GM21447 (cell line): ENCODE measurements around the gene ZFYVE21.
A peak's percentile ranks its signal among the peaks of the same experiment; 100 is the strongest.

Source experiments
- ATAC-seq: cut with Tn5 transposase; IDR thresholded peaks from one replicate; pipeline ENCODE4 v1.9.1; 2021; ENCODE audit not compliant: unreplicated experiment

The ZFYVE21 gene

DNA sequence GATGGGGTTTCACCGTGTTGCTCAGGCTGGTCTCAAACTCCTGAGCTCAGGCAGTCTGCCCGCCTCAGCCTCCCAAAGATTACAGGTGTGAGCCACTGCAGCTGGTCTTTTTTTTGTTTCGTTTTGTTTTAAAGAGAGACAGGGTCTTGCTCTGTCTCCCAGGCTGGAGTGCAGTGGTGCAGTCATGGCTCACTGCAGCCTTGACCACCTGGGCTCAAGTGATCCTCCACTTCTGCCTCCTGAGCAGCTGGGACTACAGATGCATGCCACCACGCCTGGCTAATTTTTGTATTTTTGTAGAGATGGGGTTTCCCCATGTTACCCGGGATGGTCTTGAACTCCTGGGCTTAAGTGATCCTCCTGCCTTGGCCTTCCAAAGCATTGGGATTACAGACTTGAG, 24.0 kb upstream of the ZFYVE21 start:
- peak; percentile 61 for ATAC-seq

DNA sequence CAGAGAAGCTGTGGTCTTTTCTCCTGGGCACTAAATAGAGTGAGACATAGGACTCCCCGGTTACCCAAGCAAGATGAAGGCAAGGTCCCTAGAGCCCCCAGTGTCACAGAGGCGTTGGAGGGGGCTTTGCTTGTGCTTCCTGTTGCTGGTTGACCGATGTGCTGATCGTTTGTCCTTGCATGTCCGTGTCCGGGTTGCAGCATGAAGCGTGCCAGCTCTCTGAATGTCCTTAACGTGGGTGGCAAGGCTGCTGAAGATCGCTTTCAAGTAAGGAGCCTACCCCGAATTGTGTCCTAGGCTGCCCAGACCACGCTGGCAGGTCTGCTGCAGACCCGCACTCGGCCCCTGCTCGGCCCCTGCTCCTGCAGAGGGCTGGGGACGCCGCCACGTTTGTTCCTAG, 23.5 kb upstream of the ZFYVE21 start:
- peak; percentile 12 for ATAC-seq

DNA sequence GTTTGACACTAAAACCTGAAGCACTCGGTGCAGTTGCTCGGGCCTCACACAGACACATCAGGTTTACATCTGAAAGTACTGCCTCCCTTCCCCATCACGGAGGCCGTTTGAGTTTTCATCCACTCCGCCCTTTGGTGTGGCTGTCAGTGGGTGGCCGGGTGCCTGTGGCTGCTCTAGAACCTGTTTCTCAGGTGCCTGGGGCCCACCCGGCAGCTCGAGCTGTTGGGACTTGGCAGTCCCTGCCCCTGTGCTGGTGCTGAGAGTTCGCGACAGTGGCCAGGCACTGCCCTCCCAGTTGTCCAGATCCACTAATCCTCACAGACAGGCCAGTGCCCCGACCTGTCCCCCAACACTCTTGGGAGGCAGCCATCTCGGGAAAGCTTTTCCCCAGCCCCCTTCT, 22.7 kb upstream of the ZFYVE21 start:
- no peak for ATAC-seq

DNA sequence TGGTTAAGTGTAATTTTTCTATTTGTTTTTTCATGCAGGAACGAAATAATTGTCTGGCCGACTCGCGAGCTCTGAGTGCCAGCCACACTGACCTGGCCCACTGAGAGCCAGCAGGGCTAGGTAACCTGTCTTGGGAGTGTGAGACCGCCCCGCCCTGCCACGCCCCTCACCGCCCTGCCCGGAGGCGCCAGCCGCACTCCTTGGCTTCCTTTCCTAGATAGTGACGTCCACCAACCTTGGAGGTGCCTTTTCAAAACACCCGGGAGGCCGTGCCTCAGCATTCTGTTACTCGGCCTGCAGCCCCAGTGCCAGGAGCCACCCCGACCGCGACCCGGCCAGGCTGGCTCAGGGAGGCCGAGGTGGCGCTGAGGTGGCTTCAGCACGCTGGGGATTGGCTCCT, 22.1 kb upstream of the ZFYVE21 start:
- ATAC-seq: no peak

DNA sequence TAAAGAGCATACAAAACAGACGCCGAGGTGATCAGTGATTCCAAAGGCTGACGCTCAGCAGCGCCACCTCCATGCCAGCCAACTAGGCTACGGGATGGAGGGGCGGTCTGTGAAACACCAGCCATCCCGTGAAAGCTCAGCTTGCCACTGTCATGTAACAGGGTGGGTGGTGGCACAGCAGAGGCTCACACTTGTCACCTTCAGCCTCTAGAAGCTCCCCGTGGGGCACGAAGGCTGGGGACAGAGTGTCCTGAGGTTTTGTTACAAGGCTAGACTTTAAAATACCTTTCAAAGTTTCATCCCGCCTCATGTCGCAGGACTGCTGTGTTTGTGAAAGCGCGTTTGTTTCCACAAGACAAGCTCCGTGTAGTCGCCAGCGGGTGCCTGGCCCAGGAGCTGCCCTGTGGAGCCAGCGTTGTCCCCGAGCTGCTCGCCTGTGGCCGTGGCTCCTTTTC, 21.0 kb upstream of the ZFYVE21 start:
- ATAC-seq: no peak

DNA sequence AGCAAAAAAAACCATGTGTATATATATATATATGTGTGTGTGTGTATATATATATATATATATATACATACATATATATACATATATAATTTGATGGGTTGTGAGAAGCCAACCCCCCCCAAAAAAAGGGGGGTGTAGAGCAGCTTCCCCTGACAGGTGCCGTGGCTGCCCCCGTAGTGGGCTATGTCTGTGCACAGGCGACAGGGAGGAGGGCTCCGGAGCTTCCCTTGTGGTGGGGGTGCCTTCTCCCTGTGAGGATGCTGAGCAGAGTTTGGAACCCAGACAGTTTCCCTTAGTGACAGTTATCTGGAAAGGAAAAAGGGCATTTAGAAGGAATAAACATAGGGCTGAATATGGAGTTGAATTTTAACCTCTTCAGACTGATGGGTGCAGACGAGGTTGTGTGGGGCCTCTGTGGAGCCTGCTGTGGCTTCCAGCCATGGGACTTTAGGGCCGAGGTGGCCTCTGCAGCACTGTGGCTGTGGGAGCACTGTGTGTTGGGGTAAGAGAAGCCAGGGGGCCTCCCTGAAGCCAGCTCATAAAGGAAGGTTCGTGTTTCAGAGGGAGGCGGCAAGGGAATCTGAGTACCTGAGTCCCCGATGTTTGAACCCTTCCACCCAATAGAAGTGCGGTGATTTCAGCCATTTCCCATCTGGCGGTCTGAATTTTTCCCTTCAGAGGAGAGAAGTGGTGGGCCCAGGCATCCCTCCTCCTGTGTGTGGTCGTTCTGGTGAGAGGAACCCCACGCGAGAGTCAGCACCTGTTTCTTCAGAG, 20.1 kb upstream of the ZFYVE21 start:
- no peak for ATAC-seq

DNA sequence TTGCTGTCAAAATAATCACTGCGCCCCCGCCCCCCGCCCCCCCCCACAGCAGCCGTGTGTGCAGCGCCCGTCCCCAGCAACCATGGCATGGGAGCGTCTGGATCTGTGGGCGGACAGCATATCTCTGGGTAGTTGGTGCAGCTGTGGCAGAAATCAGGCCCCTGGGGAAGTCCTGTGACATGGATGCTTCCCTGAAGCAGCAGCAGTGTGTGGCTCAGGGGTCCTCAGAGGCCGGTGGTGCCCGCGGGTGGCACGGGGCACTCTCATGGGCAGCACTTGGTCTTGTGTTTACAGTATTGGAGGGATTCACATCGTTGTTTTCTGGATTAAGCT, 19.6 kb upstream of the ZFYVE21 start:
- no peak for ATAC-seq

DNA sequence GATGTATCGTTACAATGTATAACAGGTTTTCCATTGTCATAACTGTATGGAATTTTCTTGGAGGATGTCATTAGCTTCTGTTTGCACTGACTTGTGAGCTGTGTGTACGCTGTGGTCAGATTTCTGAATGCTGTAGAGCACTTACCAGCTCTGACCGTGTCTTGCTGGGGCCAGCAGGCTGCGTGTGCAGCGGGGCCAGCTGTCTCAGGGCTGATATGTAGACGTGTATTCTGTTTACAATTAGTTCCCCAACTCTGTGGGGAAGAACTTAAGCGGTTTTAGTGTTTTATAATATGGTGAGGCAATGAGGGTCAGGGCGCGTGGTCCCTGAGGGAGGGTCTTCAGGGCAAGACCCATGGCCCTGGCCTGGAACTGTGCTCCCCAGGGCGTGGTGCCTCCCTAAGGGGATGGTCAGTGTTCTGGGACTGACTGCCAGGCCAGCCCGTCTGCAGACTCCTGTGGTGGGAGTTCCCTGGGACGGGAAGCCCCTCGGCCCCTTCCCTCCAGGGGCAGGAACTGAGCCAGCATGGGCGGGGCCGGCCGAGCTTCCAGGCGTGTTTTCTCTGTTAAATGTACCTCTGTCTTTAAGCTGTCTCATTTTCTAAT, 19.0 kb upstream of the ZFYVE21 start:
- ATAC-seq: no peak

DNA sequence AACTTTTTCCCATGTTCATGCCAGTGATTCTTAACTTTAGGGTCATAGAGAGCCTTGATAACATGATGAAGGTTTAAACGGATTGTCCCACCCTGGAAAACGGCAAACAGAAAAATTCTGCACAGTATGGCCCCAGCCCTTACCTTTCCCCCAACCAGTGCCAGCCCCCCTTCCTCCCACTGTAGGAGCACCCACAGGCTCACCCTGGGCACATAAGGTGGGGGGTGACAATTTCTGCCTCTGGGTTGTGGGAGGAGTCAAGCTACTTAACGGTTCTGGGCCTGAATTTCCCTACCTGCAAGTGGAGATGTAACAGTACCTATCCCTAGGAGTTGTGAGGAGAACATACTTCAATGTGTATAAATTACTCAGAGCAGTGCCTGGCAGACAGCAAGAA, 18.4 kb upstream of the ZFYVE21 start:
- ATAC-seq: no peak

DNA sequence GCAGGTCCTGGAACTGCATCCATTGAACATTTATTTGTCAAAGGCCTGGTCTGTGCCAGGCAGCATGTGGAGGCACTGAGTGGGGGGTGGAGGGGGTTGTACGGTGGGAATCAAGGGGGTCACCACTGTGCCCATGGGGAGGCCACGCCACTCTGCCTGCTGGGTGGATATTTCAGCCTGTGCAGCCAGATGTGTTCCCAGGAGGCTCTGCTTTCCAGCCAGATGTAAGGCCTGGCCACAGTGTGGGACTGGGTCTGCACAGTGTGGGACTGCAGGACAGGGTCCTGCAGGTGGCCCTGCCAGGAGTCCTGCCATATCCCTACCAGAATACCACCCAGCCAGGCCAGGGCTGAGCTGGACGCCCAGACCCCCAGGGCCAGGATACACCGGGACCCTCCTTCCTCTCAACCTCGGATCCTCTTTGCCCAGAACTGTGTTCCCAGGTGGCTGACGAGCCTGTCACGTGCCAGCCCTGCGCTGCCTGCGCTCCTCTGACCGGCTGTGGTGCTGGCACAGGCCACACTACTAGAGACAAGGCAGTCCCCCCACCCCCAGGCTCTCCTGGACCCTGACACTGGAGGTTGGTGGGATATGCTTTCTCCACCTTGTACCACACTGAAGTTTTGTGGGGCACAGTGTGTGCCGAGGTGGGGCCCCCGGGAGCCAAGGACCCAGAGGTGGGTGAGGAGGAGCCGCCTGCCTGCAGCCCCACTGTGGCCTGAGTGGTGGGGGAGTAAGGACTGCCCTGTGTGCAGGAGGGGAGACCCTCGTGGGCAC, 17.8 kb upstream of the ZFYVE21 start:
- no peak for ATAC-seq

DNA sequence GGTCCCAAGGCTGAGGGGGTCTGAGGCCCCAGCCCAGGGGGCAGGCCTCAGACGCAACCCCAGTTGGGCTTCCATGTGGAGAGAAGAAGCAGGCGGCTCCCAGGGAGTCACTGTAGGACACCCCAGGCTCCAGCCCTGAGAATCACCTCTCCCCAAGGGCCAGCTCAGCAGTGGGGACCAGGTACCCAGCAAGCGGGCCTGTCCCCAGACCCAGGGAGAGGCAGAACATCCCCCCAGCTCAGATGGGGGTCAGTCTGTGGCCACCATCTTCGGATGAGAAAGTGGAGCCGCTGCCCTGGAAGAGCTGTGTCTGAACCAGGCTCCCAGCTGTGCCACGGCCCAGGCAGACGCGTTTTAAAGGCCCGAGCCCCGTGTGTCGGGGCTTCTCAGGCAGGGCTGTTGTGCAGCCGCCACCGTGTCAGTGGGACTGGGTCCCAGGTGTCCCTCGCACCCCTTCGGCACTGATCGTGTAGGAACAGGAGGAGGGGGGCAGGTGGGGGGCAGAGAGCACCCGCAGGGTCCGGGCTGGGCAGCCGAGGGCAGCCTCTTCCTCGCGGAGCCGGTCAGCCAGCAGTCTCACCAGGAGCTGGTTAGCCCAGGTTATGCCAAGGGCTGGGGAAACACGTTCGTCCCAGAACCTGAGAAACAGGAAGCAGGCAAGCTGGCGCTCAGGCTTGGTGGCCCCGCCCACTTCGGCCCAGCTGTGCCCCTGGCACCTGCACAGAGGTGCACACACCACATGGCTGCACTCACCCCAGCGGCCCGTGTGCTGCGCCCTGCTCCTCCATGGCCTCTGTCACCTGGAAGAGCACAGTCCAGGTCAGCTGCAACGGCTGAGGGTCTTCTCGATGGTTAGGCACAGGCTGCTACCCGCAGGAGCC, 17.0 kb upstream of the ZFYVE21 start:
- no peak for ATAC-seq

DNA sequence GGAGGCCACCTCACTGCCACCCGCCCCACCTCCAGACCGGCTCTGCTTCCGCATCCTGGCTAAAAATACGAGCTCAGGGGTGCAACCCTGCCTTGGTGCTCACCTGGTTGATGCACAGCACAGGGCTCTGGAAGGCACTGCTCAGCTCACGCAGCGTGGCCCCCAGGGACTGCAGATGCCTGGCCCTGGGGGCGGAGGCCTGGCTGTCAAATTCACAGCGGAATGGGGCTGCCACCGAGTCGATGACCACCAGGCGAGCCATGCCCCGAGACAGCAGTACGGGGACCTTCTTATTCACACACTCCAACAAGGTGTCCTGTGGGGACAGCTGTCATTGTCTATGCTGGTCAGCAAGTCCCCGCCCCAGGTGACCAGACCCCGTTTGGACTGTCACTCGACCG, 16.3 kb upstream of the ZFYVE21 start:
- no peak for ATAC-seq

DNA sequence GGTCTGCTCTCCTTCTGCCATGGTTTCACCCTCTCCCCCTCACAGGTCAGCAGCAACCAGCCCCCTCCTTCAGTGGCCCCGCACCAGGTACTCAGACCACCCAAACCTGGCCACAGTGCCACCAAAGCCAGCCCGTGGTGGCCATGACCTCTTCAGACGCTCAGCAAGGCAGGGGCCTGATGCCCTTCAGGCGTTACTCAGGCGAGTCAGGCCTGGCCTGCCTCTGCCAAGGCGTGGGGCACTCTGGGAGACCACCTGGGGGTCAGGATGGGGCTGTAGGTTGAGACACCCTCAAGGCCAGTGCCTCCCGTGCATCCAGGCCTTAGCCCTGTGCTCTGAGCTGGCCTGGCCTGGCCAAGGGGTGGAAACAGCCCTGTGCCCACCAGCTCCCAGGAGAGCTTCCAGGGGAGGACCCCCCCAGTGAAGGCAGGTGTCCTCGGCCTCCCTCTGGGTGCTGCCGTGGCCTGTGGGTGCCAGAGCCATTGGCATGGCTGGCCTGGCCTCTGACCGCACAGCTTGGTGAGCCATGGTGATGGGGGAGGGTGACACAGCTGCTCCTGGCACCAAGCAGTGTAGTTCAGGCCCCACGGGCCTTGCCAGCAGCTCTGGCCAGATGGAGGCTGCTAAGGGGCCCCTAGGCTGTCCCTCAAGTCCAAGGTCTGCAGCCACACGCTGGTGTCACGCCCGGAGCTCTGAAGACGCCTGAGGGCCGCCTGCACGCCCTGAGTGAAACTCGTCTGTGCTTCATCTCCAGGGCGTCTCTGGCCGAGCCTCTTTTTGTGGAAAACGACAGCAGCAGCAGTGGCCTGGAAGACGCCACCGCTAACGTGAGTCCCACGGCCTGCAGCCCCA, 15.5 kb upstream of the ZFYVE21 start:
- ATAC-seq: no peak

DNA sequence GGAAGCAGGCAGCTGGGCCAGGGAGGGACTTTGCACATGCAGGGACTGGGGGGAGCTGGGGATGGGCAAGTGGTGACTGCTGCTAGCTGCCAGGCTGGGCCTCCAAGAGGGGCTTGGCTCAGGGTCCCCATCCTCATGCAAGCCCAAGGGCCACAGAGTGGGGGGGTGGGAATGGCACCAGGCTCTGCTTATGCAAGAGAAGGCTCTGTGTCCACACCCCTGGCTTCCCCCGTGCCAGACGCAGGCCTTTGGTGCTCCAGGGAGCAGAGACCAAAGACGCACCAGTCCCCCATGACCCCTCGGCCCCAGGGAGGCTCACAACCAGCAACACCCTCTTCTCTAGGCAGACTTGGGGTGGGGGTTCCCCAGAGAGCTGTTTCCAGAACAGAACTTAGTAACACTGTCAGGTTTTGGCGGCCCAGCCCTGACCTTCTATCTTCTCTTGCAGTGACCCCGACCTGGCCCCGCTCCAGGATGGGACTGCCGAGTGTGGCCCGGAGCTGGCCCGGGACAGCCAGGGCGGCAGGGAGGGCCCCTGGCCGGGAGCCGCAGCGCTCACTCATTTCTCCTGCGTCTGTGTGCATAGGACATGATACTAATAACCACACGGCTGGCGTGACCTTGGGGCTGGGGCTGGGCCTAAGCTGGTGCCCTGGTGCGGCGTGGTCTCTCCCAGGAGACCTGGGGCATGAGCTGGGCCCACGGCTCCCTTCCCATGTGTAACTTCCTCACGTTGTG, 14.7 kb upstream of the ZFYVE21 start:
- no peak for ATAC-seq

DNA sequence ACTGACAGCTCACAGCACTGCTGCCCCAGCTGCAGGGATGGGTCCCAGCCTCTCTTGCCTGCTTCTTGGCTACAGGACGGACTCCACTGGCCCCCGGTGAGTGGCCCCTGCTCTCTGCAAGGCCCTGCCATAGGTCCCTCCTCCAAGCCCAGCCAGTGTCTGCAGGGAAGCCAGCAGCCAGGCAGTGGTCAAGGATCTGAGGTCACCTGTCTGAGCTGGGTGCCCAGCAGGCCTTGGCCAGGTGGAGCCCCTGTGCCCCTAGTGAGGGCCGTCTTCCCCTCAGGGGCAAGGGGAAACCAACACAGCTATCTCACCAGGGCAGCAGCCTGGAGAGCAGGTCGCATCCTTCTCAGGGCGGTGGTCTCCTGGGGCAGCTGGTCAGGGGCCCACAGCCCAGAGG, 13.5 kb upstream of the ZFYVE21 start:
- ATAC-seq: no peak

DNA sequence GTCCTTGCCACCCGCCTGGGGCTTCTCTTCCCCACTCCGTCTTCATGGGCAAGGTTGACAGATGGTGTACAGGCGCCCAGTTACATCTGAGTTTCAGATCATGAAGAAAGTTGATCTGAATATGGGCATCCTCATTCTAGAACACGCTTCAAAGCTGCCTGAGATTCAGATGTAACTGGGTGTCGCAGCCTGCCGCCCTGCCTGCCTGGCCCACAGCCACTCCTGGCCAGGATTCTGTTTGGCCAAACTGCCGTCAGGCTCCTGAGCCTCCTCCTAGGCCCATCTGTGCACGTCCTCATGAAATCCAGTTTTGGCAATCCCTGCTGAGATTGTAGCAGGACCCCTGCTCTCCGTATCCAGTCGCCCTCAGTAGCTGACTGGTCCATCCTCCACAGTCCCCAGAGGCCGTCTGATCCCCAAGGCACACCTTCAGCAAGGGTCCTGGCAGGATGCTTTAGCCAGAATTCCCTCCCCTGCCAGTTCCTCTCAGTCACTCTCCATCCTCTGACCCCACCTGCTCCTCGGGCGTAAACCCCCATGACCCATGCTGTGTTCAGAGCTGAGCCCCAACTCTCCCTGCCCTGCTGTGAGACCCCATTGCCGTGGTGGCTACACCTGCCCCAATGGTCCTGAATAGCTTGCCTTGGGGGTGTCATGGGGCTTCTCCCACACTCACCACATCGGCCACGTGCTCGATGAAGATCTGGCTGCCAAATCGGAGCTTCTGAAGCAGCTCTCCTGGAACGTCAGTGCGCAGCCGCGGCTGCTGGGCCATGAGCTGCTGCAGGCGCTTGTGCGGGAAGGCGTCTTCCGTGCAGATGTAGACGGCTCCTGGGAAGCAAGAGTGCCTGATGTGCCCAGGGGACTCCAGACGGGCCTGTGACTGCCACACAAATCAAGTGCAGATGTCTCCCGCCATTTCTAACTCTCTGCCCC, 12.8 kb upstream of the ZFYVE21 start:
- no peak for ATAC-seq

DNA sequence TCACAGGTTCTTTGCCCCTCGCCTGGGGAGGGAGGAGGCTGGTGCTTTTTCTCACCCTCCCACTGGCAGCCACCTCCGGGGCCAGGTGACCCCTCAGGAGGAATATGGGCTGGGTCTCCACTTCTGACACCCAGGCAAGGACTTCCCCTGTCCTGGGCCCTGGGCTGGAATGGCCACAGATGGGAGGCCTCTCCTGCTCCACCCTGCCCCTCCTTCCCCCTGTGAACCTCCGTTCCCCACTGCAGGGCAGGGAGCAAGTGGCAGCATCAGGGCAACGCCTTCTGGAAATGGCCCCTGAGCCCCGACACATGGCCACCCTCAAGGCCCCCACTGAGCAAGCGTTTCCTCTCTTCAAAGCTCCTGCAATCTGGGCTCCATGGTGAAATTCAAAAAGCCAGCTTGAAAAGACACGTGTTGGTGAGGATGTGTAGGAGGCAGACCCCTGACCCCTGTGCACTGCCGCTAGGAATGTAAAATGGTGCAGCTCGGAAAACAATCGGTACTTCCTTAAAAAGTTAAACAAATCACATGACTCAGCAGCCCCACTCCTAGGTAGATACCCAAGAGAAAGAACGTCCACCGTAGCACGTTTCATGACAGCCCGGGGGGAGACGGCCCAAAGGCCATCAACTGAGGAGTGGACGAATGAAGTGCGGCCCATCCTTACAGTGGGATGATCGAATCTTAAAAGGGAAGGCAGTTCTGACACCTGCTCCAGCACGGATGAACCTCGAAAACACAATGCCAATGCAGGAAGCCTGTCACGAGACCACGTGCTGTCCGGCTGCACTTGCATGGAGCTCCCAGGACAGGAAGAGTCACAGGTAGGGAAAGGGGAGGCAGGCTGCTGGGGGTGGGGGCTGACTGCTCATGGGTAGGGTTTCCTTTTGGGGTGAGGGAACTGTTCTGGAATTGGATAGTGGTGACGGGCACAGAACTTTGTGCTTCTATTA, 11.9 kb upstream of the ZFYVE21 start:
- ATAC-seq: no peak
